Keratinocyte (primary cell): ENCODE results near the gene ZNFX1. TPM values are rescaled to one million over a fixed set of nuclear protein-coding genes. Genes with fewer than 3 reads are reported as not detected.

Source experiments
- DNase-seq: peaks from one replicate; pipeline ENCODE4 v3.0.0-alpha.2; 2011; ENCODE audit warnings: low read depth, missing footprints, low spot score
- FAIRE-seq: peaks from 2 replicates; lab custom pipeline; 2011; peaks lifted over from hg19 to GRCh38; lab: Jason Lieb, UNC
- H2AFZ ChIP-seq: 2 replicates; pipeline ENCODE4 v1.6.0; 2012; ENCODE audit warnings: low read length, control low read depth, inconsistent platforms; ENCODE audit not compliant: control insufficient read depth
- H3K27ac ChIP-seq: 2 replicates; pipeline ENCODE4 v1.5.1; 2011; ENCODE audit warnings: low read length; ENCODE audit not compliant: control insufficient read depth, insufficient read depth
- H3K27me3 ChIP-seq: 3 replicates; pipeline ENCODE4 v1.6.0; 2011; ENCODE audit warnings: low read length; ENCODE audit not compliant: control insufficient read depth, insufficient read depth; ENCODE audit errors: extremely low read depth
- H3K36me3 ChIP-seq, 2 experiments: 2 replicates in 1 of 2; 3 replicates in 1 of 2; pipeline ENCODE4 v1.5.1; 2011; ENCODE audit warnings: low read length in 2 of 2, mild to moderate bottlenecking in 1 of 2; ENCODE audit not compliant: control insufficient read depth in 2 of 2, insufficient read depth in 2 of 2; ENCODE audit errors: extremely low read depth in 1 of 2
- H3K4me1 ChIP-seq: 3 replicates; pipeline ENCODE4 v1.5.1; 2011; ENCODE audit warnings: low read length; ENCODE audit not compliant: control insufficient read depth, insufficient read depth; ENCODE audit errors: extremely low read depth
- H3K4me2 ChIP-seq: 3 replicates; pipeline ENCODE4 v1.6.0; 2011; ENCODE audit warnings: low read depth, low read length; ENCODE audit not compliant: control insufficient read depth, insufficient read depth; ENCODE audit errors: extremely low read depth
- H3K4me3 ChIP-seq, 3 experiments: fragments of 200-600 bp in 1 of 3; sonication (generic) in 1 of 3; 2 replicates in 2 of 3; 3 replicates in 1 of 3; pipeline ENCODE4 v1.5.1; 2011 to 2016; ENCODE audit warnings: low read length in 3 of 3, mild to moderate bottlenecking in 3 of 3, control low read depth in 2 of 3, inconsistent platforms in 1 of 3, low read depth in 1 of 3, mixed read lengths in 1 of 3, mixed run types in 1 of 3, moderate library complexity in 1 of 3; ENCODE audit not compliant: control insufficient read depth in 2 of 3, insufficient read depth in 2 of 3; ENCODE audit errors: extremely low read depth in 1 of 3
- H3K79me2 ChIP-seq: 2 replicates; pipeline ENCODE4 v1.6.0; 2012; ENCODE audit warnings: low read length; ENCODE audit not compliant: control insufficient read depth, insufficient read depth
- H3K9ac ChIP-seq: 3 replicates; pipeline ENCODE4 v1.6.0; 2011; ENCODE audit warnings: low read length; ENCODE audit not compliant: control insufficient read depth, insufficient read depth; ENCODE audit errors: extremely low read depth
- H3K9me1 ChIP-seq: 3 replicates; pipeline ENCODE4 v1.6.0; 2011; ENCODE audit warnings: low read length; ENCODE audit not compliant: control insufficient read depth, insufficient read depth; ENCODE audit errors: extremely low read depth
- H3K9me3 ChIP-seq: 2 replicates; pipeline ENCODE4 v1.5.1; 2012; ENCODE audit warnings: low read depth, low read length; ENCODE audit not compliant: control insufficient read depth
- H4K20me1 ChIP-seq: 3 replicates; pipeline ENCODE4 v1.6.0; 2011; ENCODE audit warnings: low read length; ENCODE audit not compliant: control insufficient read depth, insufficient read depth; ENCODE audit errors: extremely low read depth
- CTCF ChIP-seq, 3 experiments: IDR thresholded peaks in 1 of 3; conservative IDR thresholded peaks in 1 of 3; optimal IDR thresholded peaks in 1 of 3; 2 replicates in 2 of 3; 3 replicates in 1 of 3; pipeline versions ENCODE3 to v1.5.1; 2011; ENCODE audit warnings: low read length in 3 of 3, mild to moderate bottlenecking in 3 of 3, moderate library complexity in 2 of 3, control low read depth in 1 of 3, inconsistent platforms in 1 of 3; ENCODE audit not compliant: insufficient read depth in 2 of 3; ENCODE audit errors: extremely low read depth in 1 of 3
- EZH2 ChIP-seq: IDR thresholded peaks from one replicate; pipeline ENCODE4 v1.6.1; 2012; ENCODE audit warnings: inconsistent platforms, mild to moderate bottlenecking, low read length, moderate library complexity
- dilution Hi-C: fragments of 300-500 bp; cut with MboI; formaldehyde crosslinking; loops from one replicate; pipeline ENCODE4 v1.7.0; 2020; ENCODE audit warnings: low sequenced_read_pairs; ENCODE audit not compliant: extremely low pct_ligation_motif_present
- polyA plus RNA-seq, 5 experiments: library from polyadenylated mRNA; depleted of rRNA in 3 of 5; stranded (reverse) in 3 of 5; stranded (forward) in 1 of 5; unstranded in 1 of 5; fragments of >200 nt; gene quantifications; 1 replicate in 1 of 5; 2 replicates in 3 of 5; 3 replicates in 1 of 5; pipeline versions ENCODE4 v1.2.1 to v1.2.3, GENCODE V29; 2011 to 2012; ENCODE audit warnings: missing spikeins in 2 of 5, low read depth in 1 of 5, low replicate concordance in 1 of 5

ZNFX1 gene
- polyA plus RNA-seq, 1 donor (not counting 4 experiments of a cell fraction or from before 2014, with no cell fraction given), result 14.2 TPM

- Histone ChIP-seq H3K4me3 (no peak overlapping the region), H4K20me1 (no peaks in the 10 kb centered on the region), H3K4me1 (peaks cover 2% of the 10 kb centered on the region), H3K9ac (no peak overlapping the region), H3K79me2 (no peaks in the 10 kb centered on the region), H3K9me3 (no peaks in the 10 kb centered on the region), H3K36me3 (peaks cover 39 to 47% of the 10 kb centered on the region in 2 experiments), H2AFZ (no peak overlapping the region), H3K4me2 (no peak overlapping the region), H3K27me3 (no peaks in the 10 kb centered on the region), H3K9me1 (no peaks in the 10 kb centered on the region), H3K27ac (no peak overlapping the region)
- TF ChIP-seq EZH2 (no peak), CTCF (optimal IDR thresholded peaks at IDR 0.05 in 1 of 3, IDR thresholded peaks at IDR 0.05 in 1 of 3, conservative IDR thresholded peaks at IDR 0.05 in 1 of 3; ENCODE audit: extremely low read depth in 1 of 3, insufficient read depth in 2 of 3, low read length in 3 of 3) (no peak)
- no peak for FAIRE-seq
- no peak for DNase-seq
- dilution Hi-C loops, result no loop called here
Observed at GRCh38 chr20:49229381-49229780, 48.5 kb downstream of the ZNFX1 start.

GRCh38 chr20:49228676-49229075 lies 49.2 kb downstream of the ZNFX1 start:
- Histone ChIP-seq H4K20me1 (no peaks in the 10 kb centered on the region), H3K9ac (no peak overlapping the region), H3K9me1 (no peaks in the 10 kb centered on the region), H3K36me3 (peaks cover 39 to 50% of the 10 kb centered on the region in 2 experiments), H3K4me3 (no peak overlapping the region), H3K27me3 (no peaks in the 10 kb centered on the region), H3K4me1 (peaks cover 2% of the 10 kb centered on the region), H3K4me2 (no peak overlapping the region), H3K27ac (no peak overlapping the region), H2AFZ (no peak overlapping the region), H3K9me3 (no peaks in the 10 kb centered on the region), H3K79me2 (no peaks in the 10 kb centered on the region)
- FAIRE-seq, result no peak
- DNase-seq, result no peak
- dilution Hi-C loops, result no loop called here
- TF ChIP-seq EZH2, result no peak
- TF ChIP-seq CTCF (optimal IDR thresholded peaks at IDR 0.05 in 1 of 3, IDR thresholded peaks at IDR 0.05 in 1 of 3, conservative IDR thresholded peaks at IDR 0.05 in 1 of 3; ENCODE audit: extremely low read depth in 1 of 3, insufficient read depth in 2 of 3, low read length in 3 of 3), result no peak
